Mucosa of descending colon (tissue), 3 donors: ENCODE results near the gene SERPINA6. TPM values are rescaled to one million over a fixed set of nuclear protein-coding genes. Genes with fewer than 3 reads are reported as not detected.
"Not testable (repeated sequence)": the region's sequence is repeated elsewhere in the genome, so short reads cannot be mapped to it uniquely, and the experiment has no call there.

ENCODE experiments used
- ATAC-seq: fragments of 200-7000 bp; cut with Tn5 transposase; one replicate; pipeline ENCODE4 v1.9.1; 2020; ENCODE audit warnings: mild to moderate bottlenecking, moderate library complexity
- DNase-seq, 3 donors: peaks; one replicate each; pipeline ENCODE4 v3.0.0-alpha.2; 2020
- H3K36me3 ChIP-seq: fragments of 200-600 bp; one replicate; pipeline ENCODE4 v1.8.0; 2021; ENCODE audit warnings: low read depth, mild to moderate bottlenecking
- H3K4me1 ChIP-seq: fragments of 200-600 bp; one replicate; pipeline ENCODE4 v1.8.0; 2021; ENCODE audit warnings: low read depth, mild to moderate bottlenecking
- H3K4me3 ChIP-seq: fragments of 200-600 bp; one replicate; pipeline ENCODE4 v1.8.0; 2021; ENCODE audit warnings: mild to moderate bottlenecking
- H3K9me3 ChIP-seq: fragments of 200-600 bp; one replicate; pipeline ENCODE4 v1.8.0; 2021; ENCODE audit warnings: mild to moderate bottlenecking
- intact Hi-C, 2 donors: fragments of 100-400 bp; cut with DNase I in 1 of 2; cut with micrococcal nuclease in 1 of 2; formaldehyde crosslinking; loops; one replicate each; pipeline versions ENCODE4 v1.11.0 to v1.11.1; 2022; cut with DNase I, micrococcal nuclease
- total RNA-seq, 3 donors: library from RNA; stranded (reverse); fragmentation: NEBNext Ultra II Directional in 2 of 3; extraction: Animal tissue kit (Norgen Biotek cat#: 25700) in 2 of 3; gene quantifications; one replicate each; pipeline versions ENCODE4 v1.2.1 to v1.2.4, GENCODE V29; 2021 to 2023
- TF ChIP-seq, protein P1 (sequence below): fragments of 200-600 bp; IDR thresholded peaks from one replicate; pipeline ENCODE4 v1.8.0; 2022; ENCODE audit warnings: antibody characterized with exemption, mild to moderate bottlenecking
- donor health status: DM: no; HTN: no; CAD: no; lungs with moderate emphysema.
- donor health status: DM: no; HTN: no; CAD: no.
- donor health status: DM: no; HTN: yes; CAD: no.

The SERPINA6 gene
- total RNA-seq, 3 donors from 2014 or later = 0.44 to 4.7 (median 2.0) TPM

- no peaks in the 10 kb centered on the region for H3K4me1 ChIP-seq
- no peak for DNase-seq
- no peak overlapping the region for H3K4me3 ChIP-seq
- TF ChIP-seq, protein P1, sequence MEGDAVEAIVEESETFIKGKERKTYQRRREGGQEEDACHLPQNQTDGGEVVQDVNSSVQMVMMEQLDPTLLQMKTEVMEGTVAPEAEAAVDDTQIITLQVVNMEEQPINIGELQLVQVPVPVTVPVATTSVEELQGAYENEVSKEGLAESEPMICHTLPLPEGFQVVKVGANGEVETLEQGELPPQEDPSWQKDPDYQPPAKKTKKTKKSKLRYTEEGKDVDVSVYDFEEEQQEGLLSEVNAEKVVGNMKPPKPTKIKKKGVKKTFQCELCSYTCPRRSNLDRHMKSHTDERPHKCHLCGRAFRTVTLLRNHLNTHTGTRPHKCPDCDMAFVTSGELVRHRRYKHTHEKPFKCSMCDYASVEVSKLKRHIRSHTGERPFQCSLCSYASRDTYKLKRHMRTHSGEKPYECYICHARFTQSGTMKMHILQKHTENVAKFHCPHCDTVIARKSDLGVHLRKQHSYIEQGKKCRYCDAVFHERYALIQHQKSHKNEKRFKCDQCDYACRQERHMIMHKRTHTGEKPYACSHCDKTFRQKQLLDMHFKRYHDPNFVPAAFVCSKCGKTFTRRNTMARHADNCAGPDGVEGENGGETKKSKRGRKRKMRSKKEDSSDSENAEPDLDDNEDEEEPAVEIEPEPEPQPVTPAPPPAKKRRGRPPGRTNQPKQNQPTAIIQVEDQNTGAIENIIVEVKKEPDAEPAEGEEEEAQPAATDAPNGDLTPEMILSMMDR = no peak
- H3K9me3 ChIP-seq = no peaks in the 10 kb centered on the region
- H3K36me3 ChIP-seq = no peaks in the 10 kb centered on the region
- ATAC-seq = no peak
- intact Hi-C loops = no loop called here
These were observed 38.0 kb downstream of the SERPINA6 start for GRCh38 chr14:94285158-94285557.

DNA sequence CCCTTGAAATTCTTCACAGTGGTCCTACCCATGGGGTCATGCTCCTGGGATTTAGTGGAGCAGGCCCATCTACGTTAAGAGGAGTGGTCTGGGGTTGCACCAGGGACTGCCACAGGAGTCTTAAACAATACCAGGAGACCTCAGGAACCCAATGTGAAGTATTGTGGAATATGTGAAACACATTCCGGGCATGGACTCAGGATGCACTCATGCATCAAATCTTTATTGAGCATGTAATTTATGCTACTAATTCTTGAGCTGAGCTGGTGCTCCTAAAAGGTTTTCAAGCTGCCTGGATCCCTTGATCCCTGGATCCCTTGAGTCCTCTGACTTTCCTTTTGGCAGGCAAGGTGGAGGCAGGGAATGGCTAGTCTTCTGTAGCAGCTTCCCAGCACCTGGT, 38.9 kb downstream of the SERPINA6 start:
- Histone ChIP-seq H3K4me3 (no peak overlapping the region), H3K36me3 (no peaks in the 10 kb centered on the region), H3K9me3 (no peaks in the 10 kb centered on the region), H3K4me1 (no peaks in the 10 kb centered on the region)
- intact Hi-C loops = no loop called here
- ATAC-seq (no peak), DNase-seq (no peak)
- TF ChIP-seq, protein P1 = no peak

- intact Hi-C loops = no loop called here
- no peak overlapping the region for H3K4me3 ChIP-seq
- TF ChIP-seq, protein P1 = no peak
These were observed 40.0 kb downstream of the SERPINA6 start for GRCh38 chr14:94282991-94283723.

GRCh38 chr14:94278731-94279130, 44.4 kb downstream of the SERPINA6 start:
- Histone ChIP-seq H3K4me3 (no peak overlapping the region), H3K36me3 (no peaks in the 10 kb centered on the region), H3K4me1 (no peaks in the 10 kb centered on the region), H3K9me3 (no peaks in the 10 kb centered on the region)
- no peak for ATAC-seq
- intact Hi-C loops = no loop called here
- no peak for DNase-seq
- TF ChIP-seq, protein P1 = no peak

More at GRCh38 chr14:94282991-94283723, 40.0 kb downstream of the SERPINA6 start:
- H3K9me3 ChIP-seq = no peaks in the 10 kb centered on the region
- DNase-seq (no peak), ATAC-seq (no peak)
- no peaks in the 10 kb centered on the region for H3K4me1 ChIP-seq
- no peaks in the 10 kb centered on the region for H3K36me3 ChIP-seq

DNA sequence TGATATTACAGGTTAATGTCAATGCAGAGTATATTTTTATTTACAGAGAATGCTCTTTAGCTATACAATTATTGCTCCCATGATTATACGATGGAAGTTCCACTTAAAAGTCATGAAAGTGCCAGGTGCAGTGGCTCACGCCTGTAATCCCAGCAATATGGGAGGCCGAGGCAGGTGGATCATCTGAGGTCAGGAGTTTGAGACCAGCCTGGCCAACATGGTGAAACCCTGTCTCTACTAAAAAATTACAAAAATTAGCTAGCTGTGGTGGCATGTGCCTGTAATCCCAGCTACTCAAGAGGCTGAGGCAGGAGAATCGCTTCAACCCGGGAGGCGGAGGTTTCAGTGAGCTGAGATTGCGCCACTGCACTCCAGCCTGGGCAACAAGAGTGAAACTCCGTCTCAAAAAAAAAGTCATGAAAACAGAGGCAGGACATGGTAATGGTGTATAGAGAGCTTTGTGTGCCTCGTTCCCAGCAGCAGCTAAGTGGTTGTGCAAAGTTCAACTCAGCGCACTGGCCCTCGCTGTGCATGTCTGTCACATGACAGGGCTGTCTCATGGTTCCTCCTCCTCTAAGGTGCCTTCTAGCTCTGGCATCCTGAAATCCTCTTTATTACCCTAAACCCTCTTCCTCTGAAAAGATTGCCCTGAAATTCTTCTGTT, 46.1 kb downstream of the SERPINA6 start:
- H3K4me1 ChIP-seq, intact Hi-C loops, H3K9me3 ChIP-seq, H3K4me3 ChIP-seq, H3K36me3 ChIP-seq: not testable (repeated sequence)
- DNase-seq (peak in 2 of 3 donors; percentile 36 to 39), ATAC-seq (peak; percentile 77)

- H3K4me3 ChIP-seq = no peak overlapping the region
- no peaks in the 10 kb centered on the region for H3K4me1 ChIP-seq
- DNase-seq = no peak
- no peaks in the 10 kb centered on the region for H3K9me3 ChIP-seq
- no peak for ATAC-seq
- intact Hi-C loops = no loop called here
- H3K36me3 ChIP-seq = no peaks in the 10 kb centered on the region
- TF ChIP-seq, protein P1 = no peak
These were observed 54.0 kb downstream of the SERPINA6 start for GRCh38 chr14:94269156-94269555.

DNA sequence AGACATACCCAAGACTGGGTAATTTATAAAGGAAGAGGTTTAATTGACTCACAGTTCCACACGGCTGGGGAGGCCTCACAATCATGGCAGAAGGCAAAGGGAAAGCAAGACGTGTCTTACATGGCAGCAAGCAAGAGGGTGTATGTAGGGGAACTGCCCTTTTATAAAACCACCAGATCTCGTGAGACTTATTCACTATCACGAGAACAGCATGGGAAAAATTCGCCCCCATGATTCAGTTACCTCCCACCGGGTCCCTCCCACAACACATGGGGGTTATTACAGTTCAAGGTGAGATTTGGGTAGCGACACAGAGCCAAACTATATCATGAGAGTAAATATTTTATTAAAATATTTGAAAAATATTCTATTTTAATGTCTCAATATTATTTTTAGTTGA, 54.6 kb downstream of the SERPINA6 start:
- H3K9me3 ChIP-seq, H3K4me3 ChIP-seq, H3K4me1 ChIP-seq, H3K36me3 ChIP-seq, ATAC-seq, intact Hi-C loops, DNase-seq: not testable (repeated sequence)
